UCSD-AML1 (cell line): ENCODE results near the gene ZNF135.
A peak's percentile ranks its signal among the peaks of the same experiment; 100 is the strongest.

Source experiments
- DNase-seq: peaks from one replicate; lab custom pipeline; 2025; ENCODE audit not compliant: unreplicated experiment; lab: John Stamatoyannopoulos, UW

ZNF135 gene

DNA sequence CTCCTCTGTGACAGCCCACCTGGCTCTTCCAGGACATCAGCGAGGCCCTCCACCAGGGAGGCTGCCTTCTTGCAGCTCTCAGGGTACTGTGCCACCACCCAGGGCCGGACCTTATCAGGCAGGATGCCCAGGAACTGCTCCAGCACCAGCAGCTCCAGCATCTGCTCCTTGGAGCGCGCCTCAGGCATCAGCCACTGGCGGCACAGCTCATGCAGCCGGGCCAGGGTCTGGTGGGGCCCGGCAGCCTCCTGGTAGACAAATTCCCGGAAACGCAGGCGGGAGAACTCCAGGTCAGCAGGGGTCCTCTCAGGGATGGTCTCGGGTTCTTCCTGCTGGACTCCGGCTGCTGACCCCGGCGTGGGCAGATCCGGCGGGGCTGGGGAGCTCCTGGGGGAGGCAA is 30.8 kb downstream of the ZNF135 start:
- DNase-seq: no peak

DNA sequence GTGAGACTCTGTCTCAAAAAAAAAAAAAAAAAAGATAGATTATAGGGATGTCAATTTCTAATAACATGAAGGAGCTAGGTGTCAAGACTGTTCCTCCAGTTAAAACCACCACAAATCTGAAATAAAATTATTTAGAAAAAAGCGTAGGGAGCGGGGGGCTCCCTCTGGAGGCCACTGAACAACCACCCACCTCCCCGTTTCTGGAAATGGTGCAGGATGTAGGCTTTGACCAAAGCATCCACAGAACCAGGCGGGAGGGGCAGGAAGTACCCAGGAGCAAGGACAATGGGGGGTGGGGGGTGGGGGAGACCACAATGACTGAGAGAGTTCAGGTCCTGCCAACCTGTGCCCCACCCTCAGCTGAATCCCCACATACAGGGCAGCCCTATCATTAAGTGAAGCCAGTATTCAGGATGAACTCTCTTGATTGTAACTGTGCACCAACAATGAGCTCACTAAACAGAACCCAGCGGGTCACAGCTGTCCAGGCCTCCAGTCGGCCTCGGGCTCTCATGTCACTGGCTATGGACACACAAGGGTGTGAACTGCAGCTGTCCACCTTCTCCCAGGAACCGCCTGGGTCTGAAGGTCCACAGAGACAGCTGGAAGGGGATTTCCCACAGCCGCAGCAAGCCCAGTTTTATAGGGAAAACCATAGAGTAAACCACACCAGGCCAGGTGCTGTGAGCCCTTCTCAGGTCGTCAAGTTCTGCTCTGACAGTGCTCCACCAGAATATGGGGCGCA is 32.3 kb downstream of the ZNF135 start:
- DNase-seq: no peak

DNA sequence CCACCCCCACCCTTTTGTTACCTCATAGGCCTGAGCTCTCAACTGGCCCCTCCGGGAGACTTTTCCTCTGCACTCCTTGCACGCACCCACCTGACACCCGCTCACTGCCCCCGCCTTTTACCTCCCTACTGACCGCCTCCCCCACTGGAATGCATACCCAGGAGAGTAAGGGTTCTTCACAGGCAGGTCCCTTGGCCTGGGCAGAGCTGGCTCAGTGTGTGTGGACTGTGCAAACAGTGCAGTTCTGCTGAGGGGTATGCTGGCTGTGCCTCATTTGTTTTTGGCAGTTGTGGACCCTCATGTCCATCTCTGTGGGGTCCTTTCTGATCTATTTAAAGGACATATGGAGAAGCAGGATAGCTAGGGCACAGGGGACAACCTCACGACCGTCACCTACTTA is 34.0 kb downstream of the ZNF135 start:
- no peak for DNase-seq

DNA sequence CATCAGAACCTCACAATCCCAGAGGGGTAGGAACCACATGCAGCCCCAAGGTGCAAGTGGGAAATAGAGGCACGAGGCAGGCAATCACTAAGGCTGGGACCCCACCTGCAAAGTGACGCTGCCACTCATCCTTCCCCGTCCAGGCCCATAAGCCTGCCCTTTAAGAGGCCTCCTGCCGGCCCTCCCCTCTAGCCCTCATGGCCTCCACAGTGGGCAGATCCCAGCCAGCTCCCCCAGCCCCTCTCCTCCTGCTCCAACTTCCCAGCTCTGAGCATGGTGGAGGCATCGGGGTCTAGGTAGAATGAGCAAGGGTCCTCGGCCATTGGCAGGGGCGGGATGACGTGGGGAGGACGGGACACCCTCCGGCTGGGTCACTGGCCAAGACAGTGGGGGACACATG is 36.2 kb downstream of the ZNF135 start:
- DNase-seq: no peak

DNA sequence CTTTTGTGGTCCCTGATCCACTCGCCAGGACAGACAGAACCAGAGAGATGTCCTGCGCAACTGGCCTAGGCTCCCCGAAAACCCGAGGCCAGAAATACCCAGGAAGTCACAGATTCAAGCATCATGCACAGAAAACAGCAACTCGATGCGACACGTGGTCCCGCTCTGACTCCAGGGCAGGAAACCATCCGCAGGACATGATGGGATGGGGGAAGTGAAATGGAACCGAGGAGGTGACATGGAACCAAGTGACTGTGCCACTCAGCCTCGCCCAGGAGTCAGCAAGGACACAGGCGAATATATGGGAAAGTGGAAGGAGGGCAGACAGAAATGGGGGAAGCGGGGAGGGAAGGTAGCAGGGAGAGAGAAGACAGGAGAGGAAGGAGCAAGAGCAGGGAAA is 37.8 kb downstream of the ZNF135 start:
- DNase-seq: no peak

DNA sequence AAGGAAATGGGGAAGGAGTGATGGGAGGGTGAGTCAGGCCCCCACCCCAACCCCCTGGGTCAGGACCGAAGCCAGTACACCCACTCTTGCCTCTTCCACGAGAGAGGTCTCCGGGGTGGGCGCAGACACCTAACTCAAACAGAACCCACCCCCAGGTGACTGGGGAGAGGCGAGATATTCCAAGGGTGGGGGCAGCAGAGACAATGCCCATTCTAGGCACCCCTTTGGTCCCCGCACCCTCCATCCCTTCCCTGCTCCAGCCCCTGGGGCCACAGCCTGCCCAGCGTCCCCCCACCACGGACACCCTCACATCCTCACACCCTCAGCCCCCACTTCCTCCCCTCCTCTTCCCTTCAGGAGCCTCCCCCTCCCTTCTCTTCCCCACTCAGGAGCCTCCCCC is 38.3 kb downstream of the ZNF135 start:
- DNase-seq: no peak

DNA sequence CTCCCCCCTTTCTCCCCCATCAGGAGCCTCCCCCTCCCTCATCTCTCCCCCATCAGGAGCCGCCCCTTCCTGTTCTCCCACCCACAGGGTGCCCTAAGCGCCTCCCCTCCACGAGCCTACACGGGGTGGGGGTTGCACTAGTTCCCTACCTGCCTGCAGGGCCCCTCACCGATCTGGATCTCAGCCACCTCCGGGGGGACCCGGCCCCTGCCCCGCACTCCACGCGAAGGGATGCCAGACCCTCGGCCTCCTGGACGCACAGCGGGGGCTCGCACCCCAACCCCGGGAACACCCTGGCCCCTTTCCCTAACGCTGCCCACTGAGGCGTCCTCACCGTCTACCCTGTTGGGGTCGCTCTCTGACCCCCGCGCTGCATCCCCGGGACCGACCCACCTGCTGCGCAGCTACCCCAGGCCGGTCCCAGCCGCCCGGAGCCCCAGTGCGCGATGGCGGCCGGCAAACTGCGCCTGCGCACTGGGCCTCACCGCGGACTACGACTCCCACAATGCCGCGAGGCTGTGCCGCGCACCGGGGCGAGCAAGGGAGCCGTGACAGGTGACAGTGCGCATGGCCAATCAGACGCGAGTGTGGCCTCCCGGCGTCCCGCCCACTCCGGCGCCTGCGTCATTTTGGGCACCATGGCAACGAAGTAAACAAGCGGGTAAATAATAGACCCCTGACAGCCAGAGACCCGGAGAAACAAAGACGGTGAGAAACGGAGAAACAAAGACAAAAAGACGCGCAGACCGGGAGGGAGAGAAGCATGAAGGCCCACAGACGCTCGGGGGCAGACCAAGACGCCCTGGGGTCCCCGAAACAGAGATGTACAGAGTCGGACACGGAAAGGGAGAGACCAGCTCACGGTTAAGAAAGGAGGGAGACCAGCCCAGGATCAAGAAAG is 38.9 kb downstream of the ZNF135 start, which contains the start of gene ZSCAN18:
Gene ZSCAN18 (minus strand): TSS at position 451 of the 901 bp plus-strand sequence. CDS start 7,964 bp downstream, outside the sequence.
- DNase-seq: peak; percentile 83

DNA sequence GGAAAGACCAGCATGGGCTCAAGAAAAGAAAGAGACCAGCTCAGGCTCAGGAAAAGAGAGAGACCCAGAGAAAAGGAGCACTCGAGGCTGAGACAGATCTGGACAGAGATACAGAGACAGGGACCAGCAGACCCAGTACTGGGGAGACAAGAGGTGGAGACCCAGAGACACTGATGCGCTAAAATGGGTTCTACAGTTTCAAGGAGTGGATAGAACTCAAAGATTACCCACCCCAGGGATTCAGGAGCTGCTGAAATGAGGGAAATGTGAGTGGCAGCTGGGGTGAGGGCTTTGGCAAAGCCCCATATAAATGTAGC is 39.6 kb downstream of the ZNF135 start:
- DNase-seq: no peak

DNA sequence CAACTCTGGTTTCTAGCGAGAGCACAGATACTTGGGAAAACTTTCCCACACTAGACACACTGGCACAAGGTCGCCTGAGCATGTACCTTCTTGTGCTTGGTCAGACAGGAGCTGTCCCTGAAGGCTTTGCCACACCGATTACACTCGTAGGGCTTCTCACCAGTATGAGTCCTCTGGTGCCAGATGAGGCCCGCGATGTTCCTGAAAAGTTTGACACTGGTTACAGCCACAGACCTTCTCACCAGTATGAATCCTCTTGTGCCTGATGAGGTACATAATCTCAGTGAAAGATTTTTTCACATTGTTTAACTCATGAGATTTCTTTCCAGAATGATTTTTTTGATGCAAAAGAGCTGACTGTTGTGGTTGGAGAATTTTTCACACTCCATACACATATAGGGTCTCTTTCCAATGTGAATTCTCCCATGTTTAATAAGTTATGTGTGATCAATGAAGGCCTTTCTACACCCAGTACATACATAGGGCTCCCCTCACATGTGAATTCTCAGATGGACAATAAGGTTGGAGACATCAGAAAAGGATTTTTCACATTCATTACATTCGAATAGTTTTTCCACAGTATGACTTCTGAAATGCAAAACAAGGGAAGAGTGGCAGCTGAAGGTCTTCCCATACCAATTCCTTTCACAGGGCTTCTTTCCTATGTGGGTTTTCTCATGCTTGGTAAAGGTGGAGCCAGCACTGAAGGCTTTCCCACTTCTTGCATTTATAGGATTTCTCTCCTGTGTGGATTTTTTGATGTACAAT is 48.9 kb downstream of the ZNF135 start:
- no peak for DNase-seq

DNA sequence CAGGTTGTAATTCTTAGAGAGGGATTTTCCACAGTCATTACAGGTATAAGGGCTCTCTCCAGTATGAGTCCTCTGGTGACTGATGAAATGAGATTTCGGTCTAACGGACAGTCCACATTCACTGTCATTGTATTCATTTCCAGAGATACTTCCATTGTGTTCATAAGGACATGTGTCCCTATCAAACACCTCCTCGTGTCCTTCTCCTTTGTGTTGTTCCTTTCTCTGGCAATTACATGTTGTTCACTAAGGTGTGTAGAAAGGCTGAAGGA is 49.4 kb downstream of the ZNF135 start:
- DNase-seq: no peak

DNA sequence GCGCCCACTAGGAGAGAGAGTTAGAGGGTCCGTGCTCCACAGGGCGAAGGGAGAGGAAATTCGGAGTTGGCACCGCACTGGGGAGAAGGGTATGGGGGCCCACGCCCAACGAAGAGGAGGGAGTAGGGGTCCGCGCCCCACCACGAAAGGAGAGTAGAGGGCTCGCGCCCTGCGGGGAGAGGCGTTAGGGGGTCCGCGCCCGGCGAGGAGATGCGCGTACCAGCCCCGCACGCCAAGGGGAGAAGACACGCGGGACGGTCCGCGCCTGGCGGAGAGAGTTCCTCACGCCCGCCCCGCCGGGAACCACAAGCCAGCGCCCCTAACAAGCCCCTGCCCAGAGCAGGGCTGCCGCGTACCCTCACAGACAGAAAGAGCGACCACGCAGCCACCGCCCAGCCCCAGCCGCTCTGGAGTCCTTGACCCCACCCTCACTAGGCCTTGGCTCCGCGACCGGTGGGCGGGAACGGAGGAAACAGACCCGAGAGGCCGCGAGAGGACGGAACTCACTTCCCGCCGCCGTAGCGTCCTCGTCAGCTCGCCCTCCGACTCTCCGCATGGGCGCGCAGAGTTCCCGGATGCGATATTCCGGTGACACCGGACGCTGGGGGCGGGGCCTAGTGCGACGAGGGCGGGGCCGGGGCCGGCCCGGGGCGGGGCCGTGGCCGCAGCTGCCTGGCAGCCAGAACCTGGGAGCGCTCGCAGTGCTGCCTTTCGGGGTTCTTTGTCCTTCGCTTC is 58.9 kb downstream of the ZNF135 start:
- DNase-seq: no peak

DNA sequence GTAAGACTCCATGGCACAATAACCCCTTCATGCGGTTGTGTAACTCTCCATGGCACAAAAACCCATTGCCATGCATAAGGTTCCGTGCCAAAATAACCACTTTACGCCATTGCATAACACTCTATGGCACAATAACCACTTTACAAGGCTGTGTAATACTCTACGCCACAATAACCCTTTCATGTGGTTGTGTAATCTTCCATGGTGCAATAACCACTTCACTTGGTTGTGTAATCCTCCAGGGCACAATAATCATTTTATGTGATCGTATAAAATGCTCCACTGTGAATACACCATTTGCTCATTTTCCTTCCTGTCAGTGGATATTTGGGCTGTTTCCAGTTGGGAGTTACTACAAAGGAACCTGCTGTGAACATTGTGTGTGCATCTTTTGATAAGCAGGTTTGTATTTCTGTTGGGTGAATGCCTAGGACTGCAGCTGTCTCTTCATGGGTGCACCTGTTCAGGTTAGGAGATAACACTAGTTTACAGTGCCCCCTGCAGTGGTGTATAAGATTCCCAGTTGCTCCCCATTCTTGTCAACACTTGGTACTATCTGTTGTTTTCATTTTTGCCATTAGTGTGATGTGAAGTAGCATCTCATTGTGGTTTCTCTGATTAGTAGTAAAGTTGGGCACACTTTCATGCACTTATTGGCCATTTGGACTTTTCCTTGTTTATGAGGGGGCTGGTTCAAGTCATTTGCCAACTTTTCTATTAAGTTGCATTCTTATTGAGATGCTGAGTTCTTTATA is 60.1 kb downstream of the ZNF135 start:
- no peak for DNase-seq
